ENCODE data around the gene PLD6.
A peak's percentile ranks its signal among the peaks of the same experiment; 100 is the strongest.

Gene PLD6

DNA sequence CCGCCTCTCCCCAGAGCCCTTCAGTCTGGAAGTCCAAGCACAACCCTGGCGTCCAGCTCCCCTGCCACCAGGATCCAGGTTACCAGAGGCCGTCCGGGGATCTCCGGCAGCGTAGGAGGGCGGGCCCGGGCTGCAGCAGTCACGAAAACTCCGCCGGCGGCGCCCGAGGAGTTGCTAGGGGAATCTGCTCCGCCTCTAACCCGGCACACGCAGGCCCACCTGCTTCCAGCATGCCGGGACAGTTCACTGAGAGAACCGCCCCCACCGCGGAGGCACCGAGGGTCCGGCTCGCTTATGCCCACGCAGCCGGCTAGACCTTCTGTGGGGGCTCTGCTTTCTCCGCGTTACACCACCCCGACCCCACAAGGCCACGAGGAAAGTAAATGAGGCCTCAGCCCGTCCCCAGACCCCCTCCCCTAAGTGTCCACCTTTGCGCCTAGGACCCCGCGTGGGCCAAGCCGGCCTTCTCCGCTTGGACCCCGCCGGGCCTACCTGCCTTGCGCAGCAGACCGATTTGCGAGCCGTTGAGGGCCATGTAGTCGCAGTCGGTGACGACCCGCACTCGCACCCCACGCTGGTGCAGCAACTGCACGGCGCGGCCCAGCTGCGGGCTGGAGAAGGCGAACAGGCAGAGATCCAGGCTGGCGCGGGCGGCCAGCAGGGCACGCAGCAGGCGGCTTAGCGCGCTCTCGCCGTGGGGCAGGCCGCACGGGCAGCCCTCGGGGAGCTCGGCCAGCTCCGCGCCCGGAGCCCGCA lies 587 bp downstream of the PLD6 start:
- peaks cover 42% of the 10 kb centered on the region for H3K36me3 ChIP-seq
- TF ChIP-seq CTCF (IDR thresholded peaks at IDR 0.05; ENCODE audit: low read depth, low read length), result no peak
- H3K4me3 ChIP-seq (ENCODE audit: low read depth, low read length), result peak overlapping the region; percentile 55
- no peaks in the 10 kb centered on the region for H3K27me3 ChIP-seq (ENCODE audit: insufficient read depth, low read depth, severe bottlenecking)
- H3K9me3 ChIP-seq (ENCODE audit: severe bottlenecking), result peaks cover 8% of the 10 kb centered on the region
- DNase-seq, result peak; percentile 51
- peak overlapping the region; percentile 84 for H3K27ac ChIP-seq

DNA sequence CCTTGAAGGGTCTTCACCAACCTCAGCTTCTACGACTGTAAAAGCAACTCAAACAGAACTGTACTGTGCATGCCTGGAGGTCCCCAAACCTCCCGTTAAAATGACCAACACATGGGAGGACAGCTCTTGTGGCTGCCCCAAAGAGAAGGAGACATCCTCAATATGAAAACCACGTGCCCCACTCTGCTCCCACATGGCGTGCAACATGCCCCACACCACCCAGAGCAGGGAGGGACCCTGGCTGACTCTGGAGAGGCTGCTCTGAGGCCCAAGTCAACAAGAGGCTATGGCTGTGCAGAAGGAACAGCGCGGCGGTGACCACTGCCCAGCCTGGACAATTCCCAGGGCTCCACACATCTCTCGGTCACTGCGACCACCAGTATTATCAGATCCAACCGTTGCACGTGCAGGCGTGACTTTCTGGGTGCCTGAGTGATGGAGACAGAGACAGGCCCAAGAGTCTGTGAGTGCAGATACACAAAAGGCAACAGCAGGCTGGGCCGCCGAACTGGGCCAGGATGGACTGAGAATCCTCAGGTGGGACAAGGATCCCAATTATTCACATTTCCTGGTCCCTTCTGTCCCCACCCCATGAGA lies 1.4 kb downstream of the PLD6 start:
- Histone ChIP-seq H3K27ac (peak overlapping the region; percentile 84), H3K36me3 (peaks cover 42% of the 10 kb centered on the region), H3K4me3 (ENCODE audit: low read depth, low read length) (peak overlapping the region; percentile 55), H3K27me3 (ENCODE audit: insufficient read depth, low read depth, severe bottlenecking) (no peaks in the 10 kb centered on the region), H3K9me3 (ENCODE audit: severe bottlenecking) (peaks cover 8% of the 10 kb centered on the region)
- no peak for TF ChIP-seq CTCF (IDR thresholded peaks at IDR 0.05; ENCODE audit: low read depth, low read length)
- no peak for DNase-seq

DNA sequence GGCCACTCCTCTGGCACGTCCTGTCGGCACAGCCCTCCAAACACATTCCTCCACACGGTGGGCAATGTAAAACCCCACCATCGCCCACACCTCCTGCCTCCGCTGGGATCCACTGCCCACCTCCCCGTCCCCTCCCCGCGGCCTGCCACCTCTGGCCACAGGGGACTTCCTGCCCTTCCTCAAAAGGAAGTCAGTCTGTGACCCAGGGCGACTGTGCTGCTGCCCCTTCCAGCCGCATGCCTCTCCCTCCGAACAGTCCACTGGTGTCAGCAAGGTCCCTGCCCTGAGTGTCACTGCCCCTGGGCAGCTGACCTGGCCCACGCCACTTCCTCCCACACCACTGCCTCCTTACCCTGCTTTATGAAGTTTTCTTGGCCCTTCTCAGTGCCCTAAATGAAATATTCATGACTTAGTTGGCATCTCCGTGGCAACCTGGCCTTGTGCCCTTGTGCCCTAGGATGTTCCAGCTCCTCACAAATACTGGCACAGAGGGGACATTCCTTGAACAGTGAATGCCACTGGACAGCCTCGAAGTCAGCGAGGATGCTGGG lies 2.0 kb downstream of the PLD6 start:
- no peak for TF ChIP-seq CTCF (IDR thresholded peaks at IDR 0.05; ENCODE audit: low read depth, low read length)
- Histone ChIP-seq H3K4me3 (ENCODE audit: low read depth, low read length) (no peak overlapping the region), H3K27me3 (ENCODE audit: insufficient read depth, low read depth, severe bottlenecking) (no peaks in the 10 kb centered on the region), H3K27ac (no peak overlapping the region), H3K36me3 (peaks cover 42% of the 10 kb centered on the region), H3K9me3 (ENCODE audit: severe bottlenecking) (peaks cover 8% of the 10 kb centered on the region)
- no peak for DNase-seq

- Histone ChIP-seq H3K9me3 (ENCODE audit: severe bottlenecking) (peaks cover 8% of the 10 kb centered on the region), H3K27me3 (ENCODE audit: insufficient read depth, low read depth, severe bottlenecking) (no peaks in the 10 kb centered on the region), H3K27ac (no peak overlapping the region), H3K36me3 (peaks cover 42% of the 10 kb centered on the region), H3K4me3 (ENCODE audit: low read depth, low read length) (no peak overlapping the region)
- DNase-seq, result no peak
- no peak for TF ChIP-seq CTCF (IDR thresholded peaks at IDR 0.05; ENCODE audit: low read depth, low read length)
Measured at GRCh38 chr17:17203173-17203730, 2.9 kb downstream of the PLD6 start.

DNA sequence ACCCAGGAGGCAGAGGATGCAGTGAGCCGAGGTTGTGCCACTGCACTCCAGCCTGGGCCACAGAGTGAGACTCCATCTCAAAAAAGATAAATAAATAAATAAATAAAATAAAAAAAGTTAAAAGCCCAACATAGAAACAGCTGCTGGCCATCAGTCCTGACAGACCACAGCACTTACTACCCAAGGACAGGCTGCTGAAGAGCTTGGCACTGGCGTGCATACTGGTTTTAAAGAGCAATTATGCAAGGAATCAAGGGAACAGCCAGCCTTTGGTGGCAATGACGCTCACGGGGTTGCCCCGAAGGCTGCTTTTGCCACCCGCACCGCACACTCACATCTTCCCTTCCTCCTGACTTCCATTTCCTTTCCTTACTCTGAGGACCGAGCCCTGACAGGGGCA lies 4.2 kb downstream of the PLD6 start:
- H3K9me3 ChIP-seq (ENCODE audit: severe bottlenecking), result peaks cover 8% of the 10 kb centered on the region
- H3K27me3 ChIP-seq (ENCODE audit: insufficient read depth, low read depth, severe bottlenecking), result no peaks in the 10 kb centered on the region
- H3K27ac ChIP-seq, result no peak overlapping the region
- H3K4me3 ChIP-seq (ENCODE audit: low read depth, low read length), result no peak overlapping the region
- DNase-seq, result no peak
- peaks cover 42% of the 10 kb centered on the region for H3K36me3 ChIP-seq
- no peak for TF ChIP-seq CTCF (IDR thresholded peaks at IDR 0.05; ENCODE audit: low read depth, low read length)

Measured in WERI-Rb-1 (cell line).